Brain microvascular endothelial cell (primary cell): ENCODE results near the gene SNAPIN.
"Not testable (repeated sequence)": the region's sequence is repeated elsewhere in the genome, so short reads cannot be mapped to it uniquely, and the experiment has no call there.

Experiments
- DNase-seq: peaks from one replicate; pipeline ENCODE4 v3.0.0-alpha.2; 2020
- H3K27ac ChIP-seq: fragments of 250-450 bp; sonication (Bioruptor Pico); 2 replicates; pipeline ENCODE4 v1.5.1; 2020; ENCODE audit warnings: mild to moderate bottlenecking, moderate library complexity
- H3K27me3 ChIP-seq: fragments of 250-450 bp; sonication (Bioruptor Pico); replicated peaks from 2 replicates; pipeline ENCODE4 v1.5.1; 2020; ENCODE audit warnings: mild to moderate bottlenecking
- H3K36me3 ChIP-seq: fragments of 250-450 bp; sonication (Bioruptor Pico); replicated peaks from 2 replicates; pipeline ENCODE4 v1.5.1; 2020; ENCODE audit warnings: mild to moderate bottlenecking
- H3K4me3 ChIP-seq: 2 replicates; pipeline ENCODE4 v1.5.1; 2011; ENCODE audit warnings: low read depth, mild to moderate bottlenecking, control low read depth, low read length, moderate library complexity
- CTCF ChIP-seq: IDR thresholded peaks from 2 replicates; pipeline ENCODE4 v1.5.1; 2011; ENCODE audit warnings: low read depth, mild to moderate bottlenecking, moderate library complexity, low read length, control low read depth, inconsistent platforms; ENCODE audit errors: missing control alignments
- in situ Hi-C: cut with HindIII; loops from 2 replicates; pipeline ENCODE4 v1.10.0; 2017; ENCODE audit warnings: low sequenced_read_pairs, low pct_ligation_motif_present

Gene SNAPIN

GRCh38 chr1:153662269-153662668 is 3.8 kb downstream of the SNAPIN start:
- no peak for DNase-seq
- no peaks in the 10 kb centered on the region for H3K27me3 ChIP-seq
- H3K36me3 ChIP-seq, result peaks cover 65% of the 10 kb centered on the region
- H3K27ac ChIP-seq, result no peak overlapping the region
- no peak for TF ChIP-seq CTCF
- in situ Hi-C loops, result no loop called here
- no peak overlapping the region for H3K4me3 ChIP-seq

GRCh38 chr1:153663211-153663610 is 4.7 kb downstream of the SNAPIN start:
- peak; percentile 51 for DNase-seq
- Histone ChIP-seq H3K27ac (no peak overlapping the region), H3K36me3 (peaks cover 74% of the 10 kb centered on the region), H3K4me3 (no peak overlapping the region), H3K27me3 (no peaks in the 10 kb centered on the region)
- in situ Hi-C loops, result no loop called here
- TF ChIP-seq CTCF, result no peak

- Histone ChIP-seq H3K36me3 (peaks cover 68% of the 10 kb centered on the region), H3K27me3 (no peaks in the 10 kb centered on the region), H3K27ac (no peak overlapping the region), H3K4me3 (no peak overlapping the region)
- no peak for DNase-seq
- no peak for TF ChIP-seq CTCF
- in situ Hi-C loops, result no loop called here
These were observed 8.9 kb downstream of the SNAPIN start for GRCh38 chr1:153667439-153667838.

- H3K27ac ChIP-seq, H3K27me3 ChIP-seq, DNase-seq, H3K4me3 ChIP-seq, in situ Hi-C loops: not testable (repeated sequence)
- H3K36me3 ChIP-seq, result peaks cover 58% of the 10 kb centered on the region
These were observed 10.2 kb downstream of the SNAPIN start for GRCh38 chr1:153668672-153669071.

- Histone ChIP-seq H3K4me3 (peak overlapping the region; percentile 94), H3K27ac (no peak overlapping the region), H3K27me3 (no peaks in the 10 kb centered on the region), H3K36me3 (peaks cover 49% of the 10 kb centered on the region)
- in situ Hi-C loops, result no loop called here
- DNase-seq, result no peak
- TF ChIP-seq CTCF, result no peak
These were observed 11.1 kb downstream of the SNAPIN start for GRCh38 chr1:153669606-153670005.

GRCh38 chr1:153670257-153670858 is 11.9 kb downstream of the SNAPIN start:
- H3K36me3 ChIP-seq, result peaks cover 41% of the 10 kb centered on the region
- no peaks in the 10 kb centered on the region for H3K27me3 ChIP-seq
- H3K4me3 ChIP-seq, result peak overlapping the region; percentile 94
- TF ChIP-seq CTCF, result no peak
- in situ Hi-C loops, result no loop called here
- H3K27ac ChIP-seq, result peak overlapping the region; percentile 65
- no peak for DNase-seq
